Skeletal muscle satellite cell (primary cell): Measurements from ENCODE around the gene ACSF2.

Experiments
- H3K27me3 ChIP-seq: 2 replicates; pipeline ENCODE4 v1.7.0; 2013; ENCODE audit warnings: low read length; ENCODE audit not compliant: control insufficient read depth, insufficient read depth
- H3K36me3 ChIP-seq: 2 replicates; pipeline ENCODE4 v1.7.0; 2013; ENCODE audit warnings: mild to moderate bottlenecking, control low read depth, low read length; ENCODE audit not compliant: insufficient read depth
- H3K4me1 ChIP-seq: 2 replicates; pipeline ENCODE4 v1.7.0; 2013; ENCODE audit warnings: low read length; ENCODE audit not compliant: control insufficient read depth, insufficient read depth
- H3K4me2 ChIP-seq: 2 replicates; pipeline ENCODE4 v1.7.0; 2013; ENCODE audit warnings: mild to moderate bottlenecking, low read length
- H3K4me3 ChIP-seq: 2 replicates; pipeline ENCODE4 v1.7.0; 2013; ENCODE audit warnings: low read length
- H3K9ac ChIP-seq: 2 replicates; pipeline ENCODE4 v1.7.0; 2013; ENCODE audit warnings: mild to moderate bottlenecking, low read depth, low read length, moderate library complexity
- H3K9me3 ChIP-seq: replicated peaks from 2 replicates; pipeline ENCODE4 v1.7.0; 2013; ENCODE audit warnings: mild to moderate bottlenecking, control low read depth, low read length

The ACSF2 gene

GRCh38 chr17:50514936-50515702, 89.1 kb downstream of the ACSF2 start:
- Histone ChIP-seq H3K27me3 (no peaks in the 10 kb centered on the region), H3K36me3 (no peaks in the 10 kb centered on the region), H3K9ac (no peak overlapping the region), H3K4me1 (peaks cover 13% of the 10 kb centered on the region), H3K9me3 (no peaks in the 10 kb centered on the region), H3K4me3 (no peak overlapping the region), H3K4me2 (no peak overlapping the region)

DNA sequence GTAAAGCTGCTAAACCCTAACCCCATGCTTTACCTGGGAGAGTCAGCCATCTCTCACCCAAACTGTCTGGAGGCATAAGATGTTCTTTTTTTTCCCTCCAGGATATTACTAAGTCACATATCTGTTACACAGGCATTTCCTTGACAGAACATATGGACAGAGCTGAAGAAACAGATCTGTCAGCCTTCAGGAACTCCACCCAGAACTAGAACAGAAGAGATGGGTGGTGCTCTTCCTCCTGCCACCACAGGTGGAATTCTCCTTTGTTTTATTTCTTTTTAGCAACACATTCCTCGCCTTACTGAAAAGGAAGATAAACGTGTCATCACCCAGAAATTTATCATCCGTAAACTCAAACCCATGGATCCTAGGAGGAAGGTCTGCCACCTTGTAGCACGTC, 91.0 kb downstream of the ACSF2 start:
- Histone ChIP-seq H3K9me3 (no peaks in the 10 kb centered on the region), H3K36me3 (no peaks in the 10 kb centered on the region), H3K4me2 (no peak overlapping the region), H3K9ac (no peak overlapping the region), H3K27me3 (peaks cover 5% of the 10 kb centered on the region), H3K4me1 (peaks cover 13% of the 10 kb centered on the region), H3K4me3 (no peak overlapping the region)

- Histone ChIP-seq H3K9me3 (no peaks in the 10 kb centered on the region), H3K4me3 (no peak overlapping the region), H3K9ac (no peak overlapping the region), H3K36me3 (no peaks in the 10 kb centered on the region), H3K27me3 (peaks cover 7% of the 10 kb centered on the region), H3K4me1 (peaks cover 13% of the 10 kb centered on the region), H3K4me2 (no peak overlapping the region)
Measured at GRCh38 chr17:50517504-50518383, 91.7 kb downstream of the ACSF2 start.

DNA sequence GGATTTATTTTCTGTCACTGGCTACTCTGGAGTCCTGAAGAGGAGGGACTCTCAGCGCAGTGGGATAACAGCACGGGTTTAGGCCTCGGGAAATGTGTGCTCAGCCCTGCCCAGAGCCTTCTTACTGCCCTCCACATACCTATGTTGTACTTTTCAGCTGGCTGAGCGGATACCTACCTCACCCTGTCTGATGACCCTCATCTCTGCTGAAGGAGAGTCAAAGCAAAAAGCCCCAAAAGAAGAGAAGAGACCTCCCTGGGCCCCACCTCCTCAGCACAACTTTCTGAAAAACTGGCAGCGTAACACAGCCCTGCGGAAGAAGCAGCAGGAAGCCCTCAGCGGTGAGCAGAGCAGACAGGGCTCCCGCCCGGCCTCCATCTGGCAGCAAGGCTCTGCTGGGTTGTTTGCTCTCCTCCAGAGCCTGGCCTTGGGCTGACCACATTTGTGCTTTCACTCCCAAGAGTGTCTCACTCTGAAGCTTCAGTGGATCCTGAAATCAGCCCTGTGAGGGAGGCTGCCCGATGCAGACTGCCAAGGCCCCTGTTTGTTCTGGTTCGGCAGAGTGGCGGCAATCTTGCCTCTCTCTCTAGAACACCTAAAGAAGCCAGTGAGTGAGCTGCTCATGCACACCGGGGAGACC, 92.5 kb downstream of the ACSF2 start:
- Histone ChIP-seq H3K36me3 (no peaks in the 10 kb centered on the region), H3K9me3 (no peaks in the 10 kb centered on the region), H3K9ac (no peak overlapping the region), H3K4me1 (peaks cover 13% of the 10 kb centered on the region), H3K4me2 (no peak overlapping the region), H3K4me3 (no peak overlapping the region), H3K27me3 (peaks cover 7% of the 10 kb centered on the region)

DNA sequence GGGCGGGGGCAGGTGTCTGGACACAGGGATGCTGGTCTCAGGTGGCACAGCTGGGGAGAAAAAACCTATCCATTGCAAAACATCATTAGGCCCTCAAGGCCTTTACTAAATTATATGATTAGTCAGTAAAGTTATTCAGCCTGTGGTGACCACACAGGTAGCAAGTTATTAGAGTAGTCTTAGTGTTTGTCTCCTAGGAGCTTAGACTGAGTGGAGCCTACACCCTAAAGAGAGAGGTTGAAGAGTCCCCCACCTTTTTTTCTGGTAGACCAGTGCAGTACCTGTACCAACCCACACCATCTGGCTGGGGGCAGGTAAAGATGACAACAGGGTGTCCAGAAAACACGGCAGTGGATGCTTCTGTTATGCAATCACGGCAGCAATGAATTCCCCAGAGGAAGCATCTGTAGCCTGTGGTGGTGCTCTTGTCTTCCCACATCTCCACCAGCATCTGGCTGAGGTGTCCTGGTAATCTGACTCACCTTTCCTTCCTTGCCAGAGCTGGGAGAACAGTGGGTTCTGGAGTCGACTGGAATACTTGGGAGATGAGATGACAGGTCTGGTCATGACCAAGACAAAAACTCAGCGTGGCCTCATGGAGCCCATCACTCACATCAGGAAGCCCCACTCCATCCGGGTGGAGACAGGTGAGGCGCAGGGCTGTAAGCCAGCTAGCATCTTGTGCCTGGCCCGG, 93.3 kb downstream of the ACSF2 start:
- peaks cover 13% of the 10 kb centered on the region for H3K4me1 ChIP-seq
- H3K36me3 ChIP-seq = no peaks in the 10 kb centered on the region
- no peaks in the 10 kb centered on the region for H3K9me3 ChIP-seq
- no peak overlapping the region for H3K9ac ChIP-seq
- no peak overlapping the region for H3K4me3 ChIP-seq
- no peak overlapping the region for H3K4me2 ChIP-seq
- H3K27me3 ChIP-seq = peaks cover 7% of the 10 kb centered on the region

DNA sequence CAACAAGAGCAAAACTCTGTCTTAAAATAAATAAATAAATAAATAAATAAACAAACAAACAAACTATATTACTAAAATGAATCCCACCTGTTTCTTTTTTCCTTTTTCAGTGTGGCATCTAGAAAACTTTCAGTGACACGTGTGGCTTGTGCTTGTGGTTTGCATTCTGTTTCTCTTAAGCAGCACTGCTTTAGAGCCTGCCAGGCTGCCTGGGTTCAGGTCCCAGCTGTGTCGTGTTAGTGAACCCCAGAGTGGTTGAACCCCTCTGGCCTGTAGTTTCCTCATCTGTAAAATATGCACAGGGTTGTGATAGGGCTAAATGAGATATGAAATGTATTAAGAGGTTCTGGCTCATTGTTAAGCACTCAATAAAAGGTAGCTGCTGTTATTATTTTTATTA, 94.5 kb downstream of the ACSF2 start:
- Histone ChIP-seq H3K9me3 (no peaks in the 10 kb centered on the region), H3K4me1 (peaks cover 4% of the 10 kb centered on the region), H3K4me2 (no peak overlapping the region), H3K27me3 (peaks cover 7% of the 10 kb centered on the region), H3K4me3 (no peak overlapping the region), H3K36me3 (no peaks in the 10 kb centered on the region), H3K9ac (no peak overlapping the region)

- peaks cover 3% of the 10 kb centered on the region for H3K4me1 ChIP-seq
- no peak overlapping the region for H3K4me3 ChIP-seq
- H3K27me3 ChIP-seq = peaks cover 7% of the 10 kb centered on the region
- H3K36me3 ChIP-seq = no peaks in the 10 kb centered on the region
- H3K4me2 ChIP-seq = no peak overlapping the region
- H3K9me3 ChIP-seq = no peaks in the 10 kb centered on the region
- no peak overlapping the region for H3K9ac ChIP-seq
Measured at GRCh38 chr17:50521514-50521913, 95.5 kb downstream of the ACSF2 start.

- Histone ChIP-seq H3K4me2 (no peak overlapping the region), H3K4me1 (no peaks in the 10 kb centered on the region), H3K9me3 (no peaks in the 10 kb centered on the region), H3K9ac (no peak overlapping the region), H3K4me3 (no peak overlapping the region), H3K27me3 (peaks cover 7% of the 10 kb centered on the region), H3K36me3 (no peaks in the 10 kb centered on the region)
Measured at GRCh38 chr17:50522766-50523165, 96.7 kb downstream of the ACSF2 start.

- Histone ChIP-seq H3K9me3 (no peaks in the 10 kb centered on the region), H3K4me1 (no peaks in the 10 kb centered on the region), H3K9ac (no peak overlapping the region), H3K36me3 (no peaks in the 10 kb centered on the region), H3K27me3 (peaks cover 11% of the 10 kb centered on the region), H3K4me2 (no peak overlapping the region), H3K4me3 (no peak overlapping the region)
Measured at GRCh38 chr17:50523208-50523607, 97.2 kb downstream of the ACSF2 start.
